Hematopoietic multipotent progenitor cell treated with erythropoietin and hydrocortisone succinate and interleukin-3 and kit ligand, for 6 days (in vitro differentiated cells): ENCODE results near the gene MAP1LC3B.

Source experiments
- DNase-seq: peaks from one replicate; pipeline ENCODE4 v3.0.0-alpha.2; 2015

Gene MAP1LC3B

GRCh38 chr16:87411375-87412271 lies 19.5 kb downstream of the MAP1LC3B start:
- no peak for DNase-seq

GRCh38 chr16:87412371-87412995 lies 20.3 kb downstream of the MAP1LC3B start:
- DNase-seq = no peak

GRCh38 chr16:87412996-87413421 lies 20.9 kb downstream of the MAP1LC3B start:
- no peak for DNase-seq

DNA sequence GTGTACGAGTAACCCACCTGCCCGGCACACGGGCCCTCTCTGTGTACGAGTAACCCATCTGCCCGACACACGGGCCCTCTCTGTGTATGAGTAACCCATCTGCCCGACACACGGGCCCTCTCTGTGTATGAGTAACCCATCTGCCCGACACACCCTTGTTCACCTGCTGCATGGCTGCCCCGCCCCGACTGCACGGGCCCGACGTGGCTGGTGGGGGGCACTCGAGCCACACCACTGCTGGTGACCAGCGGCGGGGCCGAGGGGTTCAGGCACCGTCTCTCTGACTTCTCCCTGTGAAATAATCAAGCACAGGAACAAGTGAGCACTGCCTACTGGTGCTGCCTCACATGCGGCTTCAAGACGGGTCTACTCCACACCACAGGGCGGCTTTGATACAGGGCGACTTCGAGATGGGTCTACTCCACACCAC lies 22.1 kb downstream of the MAP1LC3B start:
- DNase-seq = no peak

DNA sequence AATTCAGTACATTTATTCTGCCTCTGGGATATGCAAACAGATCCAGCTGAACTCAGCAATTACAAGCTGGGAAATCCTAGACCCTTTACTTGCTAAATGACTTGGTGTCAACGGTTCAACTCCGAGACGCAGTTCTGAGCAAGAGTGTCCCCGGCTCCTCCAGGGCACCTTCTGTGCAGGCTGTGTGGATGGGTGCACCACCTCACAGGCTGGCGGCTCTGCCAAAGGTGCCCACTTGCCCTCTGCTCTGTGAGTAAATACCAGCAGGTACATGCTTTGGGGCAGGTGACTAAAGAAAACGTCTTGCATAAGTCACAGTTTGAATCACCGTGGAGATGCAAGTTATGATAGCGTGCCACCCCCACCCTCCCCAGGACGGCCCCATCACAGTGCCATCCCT lies 23.3 kb downstream of the MAP1LC3B start:
- no peak for DNase-seq

- peak; percentile 72 for DNase-seq
Observed at GRCh38 chr16:87416826-87417527, 24.8 kb downstream of the MAP1LC3B start.

- DNase-seq = no peak
Observed at GRCh38 chr16:87417528-87417910, 25.4 kb downstream of the MAP1LC3B start.

- DNase-seq = no peak
Observed at GRCh38 chr16:87418216-87418615, 26.1 kb downstream of the MAP1LC3B start.

DNA sequence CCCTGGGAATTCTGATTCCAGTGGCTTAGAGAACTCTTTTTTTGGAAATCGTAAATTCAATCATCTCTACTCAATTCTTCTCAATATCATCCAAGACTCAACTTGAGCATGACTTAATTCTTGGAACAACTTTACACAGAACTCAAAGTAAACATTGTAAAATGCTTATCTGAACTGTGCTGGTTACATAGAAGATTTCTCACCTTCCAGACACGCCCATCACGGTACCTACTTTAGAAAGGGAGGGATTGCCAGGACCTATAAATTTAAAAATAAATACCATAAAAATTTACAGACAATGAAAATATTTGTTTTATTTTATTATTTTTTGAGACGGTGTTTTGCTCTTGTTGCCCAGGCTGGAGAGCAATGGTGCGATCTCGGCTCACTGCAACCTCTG lies 26.5 kb downstream of the MAP1LC3B start:
- no peak for DNase-seq

DNA sequence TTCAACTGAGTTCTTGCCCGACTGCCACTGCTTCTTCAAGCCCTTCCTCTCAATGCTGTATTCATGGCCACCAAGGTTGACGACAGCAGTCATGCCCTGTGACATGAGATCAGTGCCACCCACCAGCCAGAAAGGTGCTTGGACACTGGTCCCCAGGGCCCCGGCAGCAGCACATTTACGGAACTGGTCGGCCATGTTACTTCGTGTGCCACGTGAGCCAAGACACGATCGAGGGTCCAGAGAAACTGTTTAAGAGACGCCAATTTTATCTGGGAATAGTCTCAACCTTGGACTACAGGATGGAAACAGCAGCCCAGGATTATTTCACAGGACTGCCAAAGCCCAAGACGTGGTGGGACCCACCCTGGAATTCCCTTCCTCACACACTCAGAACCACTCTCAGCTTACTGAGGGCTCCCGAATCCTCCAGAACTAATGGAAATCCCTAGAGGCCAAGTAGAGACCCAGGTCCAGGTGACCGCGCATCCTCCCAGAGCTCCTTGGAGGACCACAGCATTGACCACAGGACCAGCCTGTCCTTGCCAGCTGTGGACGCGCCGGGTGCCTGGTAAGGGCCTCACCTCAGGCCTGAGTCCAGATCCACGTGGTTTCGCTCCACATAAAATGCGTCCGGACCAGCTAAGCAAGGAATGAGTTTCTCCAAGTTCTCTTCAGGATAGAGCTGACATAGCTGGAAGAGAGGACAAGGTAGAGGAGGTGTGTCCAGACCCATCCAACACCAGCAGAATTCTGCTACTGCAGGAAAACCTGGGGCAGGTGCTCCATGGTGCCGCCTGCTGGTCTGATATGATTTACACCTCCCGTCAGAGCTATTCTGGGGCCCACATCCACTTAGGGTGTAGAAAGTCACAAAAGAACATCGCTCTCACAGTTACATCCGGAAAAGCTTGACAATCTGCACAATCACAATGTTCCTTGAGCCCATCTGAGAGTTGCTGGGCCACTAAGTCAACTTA lies 28.2 kb downstream of the MAP1LC3B start:
- DNase-seq = peak; percentile 29

DNA sequence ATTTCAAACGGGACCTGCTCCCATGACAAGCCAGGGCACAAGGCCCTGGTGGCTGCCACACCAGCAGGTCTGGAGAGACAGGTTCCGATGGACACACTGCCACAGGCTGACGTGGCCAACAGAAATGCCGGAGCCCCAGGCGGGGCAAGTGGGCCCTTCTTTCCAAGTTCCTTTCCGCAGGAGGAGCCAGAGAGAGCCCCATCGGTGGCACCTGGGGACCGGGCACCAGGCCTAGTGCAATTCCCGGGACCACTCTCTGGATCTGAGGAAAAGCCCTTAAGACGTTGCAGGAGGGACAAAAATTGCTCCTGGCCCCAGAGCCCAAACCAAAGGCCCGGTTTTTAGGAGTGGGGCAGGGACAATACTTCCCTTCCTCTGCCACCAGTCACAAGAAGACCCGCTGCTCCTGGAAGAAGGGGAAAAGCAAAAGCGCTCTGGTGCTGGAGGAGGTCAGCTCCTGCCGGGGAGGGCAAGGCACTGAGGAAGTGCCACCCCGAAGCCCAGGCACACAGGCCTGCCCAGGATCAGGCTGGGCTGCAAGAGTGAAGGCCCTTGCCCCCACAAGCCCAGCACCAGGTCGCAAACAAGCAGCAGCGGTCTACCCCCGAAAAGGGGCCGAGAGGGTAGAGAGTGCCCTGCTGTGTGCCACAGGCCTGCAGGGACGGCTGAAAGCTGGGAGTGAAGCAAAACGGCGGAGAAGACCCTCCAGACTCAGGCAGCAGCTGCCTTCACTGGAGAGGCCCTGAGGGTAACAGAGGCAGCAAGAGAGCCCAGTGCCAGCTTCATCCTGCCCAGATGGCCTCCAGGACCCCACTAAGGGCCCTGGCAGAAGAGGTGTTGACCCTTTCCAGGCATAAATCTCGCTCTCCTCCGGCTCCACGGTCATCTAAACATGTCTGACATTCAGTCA lies 29.1 kb downstream of the MAP1LC3B start:
- DNase-seq = no peak

DNA sequence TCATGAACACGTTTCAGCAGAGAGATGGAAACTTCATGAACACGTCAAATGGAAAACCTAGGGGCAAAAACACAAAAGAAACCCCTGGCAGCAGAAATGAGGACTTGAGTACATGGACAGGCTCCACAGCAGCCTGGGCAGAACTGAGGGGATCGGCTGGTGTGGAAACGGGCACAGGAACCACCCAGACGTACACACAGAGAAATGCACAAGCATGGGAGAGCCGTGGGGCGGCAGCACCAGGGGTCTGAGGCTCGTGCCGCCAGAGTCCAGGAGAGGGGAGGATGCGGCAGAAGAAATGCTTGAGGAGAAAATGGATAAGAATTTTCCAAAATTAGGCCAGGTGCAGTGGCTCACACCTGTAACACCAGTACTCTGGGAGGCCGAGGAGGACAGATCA lies 30.0 kb downstream of the MAP1LC3B start:
- no peak for DNase-seq

DNA sequence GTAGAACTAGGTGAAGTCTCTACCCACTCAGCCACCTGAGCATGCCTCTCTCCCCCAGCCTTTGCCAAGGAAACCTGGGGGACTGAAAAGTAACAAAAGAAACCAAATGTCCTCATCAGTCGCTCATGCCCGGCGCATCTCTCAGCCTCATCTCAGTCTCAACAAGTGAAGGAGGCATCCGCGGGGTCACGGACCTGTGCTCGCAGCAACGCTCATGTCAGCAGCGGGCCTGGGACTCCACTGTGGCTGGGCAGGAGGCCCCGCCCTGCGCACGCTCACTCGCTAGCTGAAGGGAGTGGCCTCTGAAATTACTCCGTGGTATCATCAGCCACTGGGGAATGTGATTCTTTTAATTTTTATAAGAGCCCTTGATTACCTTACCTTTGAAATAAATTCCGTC lies 31.3 kb downstream of the MAP1LC3B start:
- no peak for DNase-seq

DNA sequence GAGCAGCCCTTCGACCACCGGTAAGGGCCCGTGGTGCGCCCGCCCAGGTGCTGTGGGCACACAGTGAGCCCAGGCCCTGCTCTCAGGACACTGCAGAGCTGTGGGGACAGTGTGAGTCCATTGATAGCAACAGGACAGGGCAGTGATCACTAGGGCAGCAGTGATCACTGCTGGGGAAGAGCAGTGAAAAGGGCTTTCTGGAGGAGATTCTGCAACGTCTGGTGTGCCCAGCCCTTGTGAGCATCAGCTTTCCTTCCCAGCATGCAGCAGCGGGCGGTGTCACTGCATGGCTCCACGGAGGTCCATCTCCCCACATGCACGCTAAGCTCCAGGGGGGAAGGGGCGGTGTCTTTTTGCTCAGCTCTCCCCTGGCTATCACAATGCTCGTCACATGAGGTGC lies 32.1 kb downstream of the MAP1LC3B start:
- DNase-seq = no peak

DNA sequence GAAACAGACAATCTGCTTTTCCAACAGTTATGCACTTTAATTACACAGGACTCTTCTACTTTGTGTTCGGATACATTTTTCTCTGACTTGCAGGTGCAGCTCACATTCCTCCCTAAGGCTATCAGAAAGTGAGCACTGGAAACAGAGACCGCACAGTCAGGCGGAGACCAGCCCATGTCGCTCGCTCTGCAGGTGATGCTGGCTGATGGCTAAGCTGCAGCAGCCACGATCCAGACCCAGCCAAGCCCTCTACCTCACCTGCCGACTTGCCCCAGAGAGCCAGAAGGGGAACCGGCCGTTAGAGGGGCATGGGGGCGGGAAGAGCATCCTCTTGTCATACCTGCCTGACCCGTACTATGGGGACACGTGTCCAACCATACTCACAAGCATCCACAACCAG lies 33.8 kb downstream of the MAP1LC3B start:
- DNase-seq = no peak

GRCh38 chr16:87426423-87427215 lies 34.5 kb downstream of the MAP1LC3B start:
- no peak for DNase-seq

- no peak for DNase-seq
Observed at GRCh38 chr16:87431926-87432325, 39.8 kb downstream of the MAP1LC3B start.

DNA sequence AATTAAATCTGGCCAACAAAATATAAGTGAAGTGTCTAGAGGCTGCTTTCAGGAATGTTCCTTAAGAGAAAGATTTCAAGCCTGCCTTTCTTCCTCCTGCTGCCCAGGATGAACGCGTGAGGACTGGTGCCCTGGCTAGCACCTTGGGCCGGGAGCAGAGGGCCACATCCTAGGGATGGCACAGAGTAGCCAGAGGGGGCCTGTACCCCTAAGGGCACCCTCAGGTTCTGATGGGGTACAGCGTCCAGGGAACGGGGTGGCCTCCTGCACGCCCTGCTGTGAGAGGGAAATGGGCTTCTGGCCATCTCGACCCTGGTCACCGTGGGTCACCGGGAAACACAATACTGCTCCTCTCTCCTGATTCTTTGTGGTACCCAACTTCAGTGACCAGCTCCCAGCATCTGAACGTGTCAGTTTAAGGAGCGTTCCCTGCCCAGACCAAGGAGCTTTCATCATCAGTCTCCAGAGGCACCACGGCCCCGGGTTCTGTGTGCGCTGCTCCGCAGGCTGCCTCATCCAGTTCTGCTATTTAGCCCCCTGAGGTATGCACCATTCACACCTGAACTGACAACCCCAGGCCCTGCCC lies 40.3 kb downstream of the MAP1LC3B start:
- DNase-seq = no peak

GRCh38 chr16:87434146-87434667 lies 42.1 kb downstream of the MAP1LC3B start:
- no peak for DNase-seq
